ENCODE results near the gene C10orf105.

The C10orf105 gene

GRCh38 chr10:71736570-71736952 lies 17.0 kb upstream of the C10orf105 start (continued):
- TF ChIP-seq, protein P1, sequence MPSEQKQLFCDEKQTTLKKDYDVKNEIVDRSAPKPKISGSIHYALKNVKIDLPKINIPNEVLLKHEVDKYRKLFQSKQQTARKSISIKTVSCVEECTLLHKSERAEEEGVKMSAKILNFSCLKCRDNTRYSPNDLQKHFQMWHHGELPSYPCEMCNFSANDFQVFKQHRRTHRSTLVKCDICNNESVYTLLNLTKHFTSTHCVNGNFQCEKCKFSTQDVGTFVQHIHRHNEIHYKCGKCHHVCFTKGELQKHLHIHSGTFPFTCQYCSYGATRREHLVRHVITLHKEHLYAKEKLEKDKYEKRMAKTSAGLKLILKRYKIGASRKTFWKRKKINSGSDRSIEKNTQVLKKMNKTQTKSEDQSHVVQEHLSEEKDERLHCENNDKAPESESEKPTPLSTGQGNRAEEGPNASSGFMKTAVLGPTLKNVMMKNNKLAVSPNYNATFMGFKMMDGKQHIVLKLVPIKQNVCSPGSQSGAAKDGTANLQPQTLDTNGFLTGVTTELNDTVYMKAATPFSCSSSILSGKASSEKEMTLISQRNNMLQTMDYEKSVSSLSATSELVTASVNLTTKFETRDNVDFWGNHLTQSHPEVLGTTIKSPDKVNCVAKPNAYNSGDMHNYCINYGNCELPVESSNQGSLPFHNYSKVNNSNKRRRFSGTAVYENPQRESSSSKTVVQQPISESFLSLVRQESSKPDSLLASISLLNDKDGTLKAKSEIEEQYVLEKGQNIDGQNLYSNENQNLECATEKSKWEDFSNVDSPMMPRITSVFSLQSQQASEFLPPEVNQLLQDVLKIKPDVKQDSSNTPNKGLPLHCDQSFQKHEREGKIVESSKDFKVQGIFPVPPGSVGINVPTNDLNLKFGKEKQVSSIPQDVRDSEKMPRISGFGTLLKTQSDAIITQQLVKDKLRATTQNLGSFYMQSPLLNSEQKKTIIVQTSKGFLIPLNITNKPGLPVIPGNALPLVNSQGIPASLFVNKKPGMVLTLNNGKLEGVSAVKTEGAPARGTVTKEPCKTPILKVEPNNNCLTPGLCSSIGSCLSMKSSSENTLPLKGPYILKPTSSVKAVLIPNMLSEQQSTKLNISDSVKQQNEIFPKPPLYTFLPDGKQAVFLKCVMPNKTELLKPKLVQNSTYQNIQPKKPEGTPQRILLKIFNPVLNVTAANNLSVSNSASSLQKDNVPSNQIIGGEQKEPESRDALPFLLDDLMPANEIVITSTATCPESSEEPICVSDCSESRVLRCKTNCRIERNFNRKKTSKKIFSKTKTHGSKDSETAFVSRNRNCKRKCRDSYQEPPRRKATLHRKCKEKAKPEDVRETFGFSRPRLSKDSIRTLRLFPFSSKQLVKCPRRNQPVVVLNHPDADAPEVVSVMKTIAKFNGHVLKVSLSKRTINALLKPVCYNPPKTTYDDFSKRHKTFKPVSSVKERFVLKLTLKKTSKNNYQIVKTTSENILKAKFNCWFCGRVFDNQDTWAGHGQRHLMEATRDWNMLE (tag by site-specific recombination; conservative IDR thresholded peaks at IDR 0.05; ENCODE audit: low read depth), result no peak
- no peak for TF ChIP-seq ZNF555 (tag by site-specific recombination; conservative IDR thresholded peaks at IDR 0.05)
- TF ChIP-seq HOXD13 (CRISPR knock-in tag; IDR thresholded peaks at IDR 0.05; ENCODE audit: borderline replicate concordance), result no peak
- TF ChIP-seq ZNF501 (tag by site-specific recombination; IDR thresholded peaks at IDR 0.05), result no peak
- no peak for TF ChIP-seq ZNF514 (tag by site-specific recombination; IDR thresholded peaks at IDR 0.05)
- TF ChIP-seq ZNF670 (tag by site-specific recombination; IDR thresholded peaks at IDR 0.05; ENCODE audit: low read depth), result no peak
- TF ChIP-seq ZNF48 (tag by site-specific recombination; IDR thresholded peaks at IDR 0.05), result no peak
- TF ChIP-seq ZNF548 (tag by site-specific recombination; IDR thresholded peaks at IDR 0.05), result no peak
- TF ChIP-seq, protein P2, sequence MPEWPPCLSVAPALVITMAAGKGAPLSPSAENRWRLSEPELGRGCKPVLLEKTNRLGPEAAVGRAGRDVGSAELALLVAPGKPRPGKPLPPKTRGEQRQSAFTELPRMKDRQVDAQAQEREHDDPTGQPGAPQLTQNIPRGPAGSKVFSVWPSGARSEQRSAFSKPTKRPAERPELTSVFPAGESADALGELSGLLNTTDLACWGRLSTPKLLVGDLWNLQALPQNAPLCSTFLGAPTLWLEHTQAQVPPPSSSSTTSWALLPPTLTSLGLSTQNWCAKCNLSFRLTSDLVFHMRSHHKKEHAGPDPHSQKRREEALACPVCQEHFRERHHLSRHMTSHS (tag by site-specific recombination; IDR thresholded peaks at IDR 0.05), result no peak
- no peak for TF ChIP-seq ZNF148 (tag by site-specific recombination; IDR thresholded peaks at IDR 0.05; ENCODE audit: borderline replicate concordance)
- no peak for TF ChIP-seq ZNF394 (tag by site-specific recombination; IDR thresholded peaks at IDR 0.05; ENCODE audit: borderline replicate concordance)
- no peak for TF ChIP-seq ZNF776 (tag by site-specific recombination; IDR thresholded peaks at IDR 0.05; ENCODE audit: borderline replicate concordance)
- no peak for TF ChIP-seq ZNF248 (tag by site-specific recombination; IDR thresholded peaks at IDR 0.05)
- TF ChIP-seq ZSCAN23 (tag by site-specific recombination; IDR thresholded peaks at IDR 0.05), result no peak
- TF ChIP-seq, protein P3, sequence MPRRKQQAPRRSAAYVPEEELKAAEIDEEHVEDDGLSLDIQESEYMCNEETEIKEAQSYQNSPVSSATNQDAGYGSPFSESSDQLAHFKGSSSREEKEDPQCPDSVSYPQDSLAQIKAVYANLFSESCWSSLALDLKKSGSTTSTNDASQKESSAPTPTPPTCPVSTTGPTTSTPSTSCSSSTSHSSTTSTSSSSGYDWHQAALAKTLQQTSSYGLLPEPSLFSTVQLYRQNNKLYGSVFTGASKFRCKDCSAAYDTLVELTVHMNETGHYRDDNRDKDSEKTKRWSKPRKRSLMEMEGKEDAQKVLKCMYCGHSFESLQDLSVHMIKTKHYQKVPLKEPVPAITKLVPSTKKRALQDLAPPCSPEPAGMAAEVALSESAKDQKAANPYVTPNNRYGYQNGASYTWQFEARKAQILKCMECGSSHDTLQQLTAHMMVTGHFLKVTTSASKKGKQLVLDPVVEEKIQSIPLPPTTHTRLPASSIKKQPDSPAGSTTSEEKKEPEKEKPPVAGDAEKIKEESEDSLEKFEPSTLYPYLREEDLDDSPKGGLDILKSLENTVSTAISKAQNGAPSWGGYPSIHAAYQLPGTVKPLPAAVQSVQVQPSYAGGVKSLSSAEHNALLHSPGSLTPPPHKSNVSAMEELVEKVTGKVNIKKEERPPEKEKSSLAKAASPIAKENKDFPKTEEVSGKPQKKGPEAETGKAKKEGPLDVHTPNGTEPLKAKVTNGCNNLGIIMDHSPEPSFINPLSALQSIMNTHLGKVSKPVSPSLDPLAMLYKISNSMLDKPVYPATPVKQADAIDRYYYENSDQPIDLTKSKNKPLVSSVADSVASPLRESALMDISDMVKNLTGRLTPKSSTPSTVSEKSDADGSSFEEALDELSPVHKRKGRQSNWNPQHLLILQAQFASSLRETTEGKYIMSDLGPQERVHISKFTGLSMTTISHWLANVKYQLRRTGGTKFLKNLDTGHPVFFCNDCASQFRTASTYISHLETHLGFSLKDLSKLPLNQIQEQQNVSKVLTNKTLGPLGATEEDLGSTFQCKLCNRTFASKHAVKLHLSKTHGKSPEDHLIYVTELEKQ (tag by site-specific recombination; IDR thresholded peaks at IDR 0.05; ENCODE audit: borderline replicate concordance), result no peak
- TF ChIP-seq ZNF239 (tag by site-specific recombination; IDR thresholded peaks at IDR 0.05), result no peak
- TF ChIP-seq ZBTB48 (tag by site-specific recombination; IDR thresholded peaks at IDR 0.05), result peak; percentile 88
- no peak for TF ChIP-seq ZNF624 (tag by site-specific recombination; IDR thresholded peaks at IDR 0.05)
- TF ChIP-seq ZNF341 (tag by site-specific recombination; IDR thresholded peaks at IDR 0.05; ENCODE audit: low read depth), result peak; percentile 75
- no peak for TF ChIP-seq ZNF571 (tag by site-specific recombination; IDR thresholded peaks at IDR 0.05)
- no peak for TF ChIP-seq ZNF221 (tag by site-specific recombination; IDR thresholded peaks at IDR 0.05; ENCODE audit: borderline replicate concordance)
- TF ChIP-seq ZNF558 (tag by site-specific recombination; IDR thresholded peaks at IDR 0.05), result no peak
- no peak for TF ChIP-seq ZNF658 (tag by site-specific recombination; IDR thresholded peaks at IDR 0.05)
- TF ChIP-seq ZSCAN4 (tag by site-specific recombination; IDR thresholded peaks at IDR 0.05), result no peak
- TF ChIP-seq ZNF660 (tag by site-specific recombination; IDR thresholded peaks at IDR 0.05), result no peak
- TF ChIP-seq ZXDB (tag by site-specific recombination; IDR thresholded peaks at IDR 0.05), result no peak
- no peak for TF ChIP-seq ZNF354C (tag by site-specific recombination; IDR thresholded peaks at IDR 0.05; ENCODE audit: borderline replicate concordance, low read depth)
- no peak for TF ChIP-seq OVOL3 (tag by site-specific recombination; IDR thresholded peaks at IDR 0.05)
- peak; percentile 92 for TF ChIP-seq ZBTB8A (tag by site-specific recombination; IDR thresholded peaks at IDR 0.05)
- no peak for TF ChIP-seq ZNF112 (tag by site-specific recombination; IDR thresholded peaks at IDR 0.05)
